Prostate gland (tissue), 2 donors: Measurements from ENCODE around the gene CA5A. TPM values are rescaled to one million over a fixed set of nuclear protein-coding genes. Genes with fewer than 3 reads are reported as not detected.

Experiments
- DNase-seq: peaks from one replicate; pipeline ENCODE4 v3.0.0-alpha.2; 2019; ENCODE audit warnings: low spot score
- H3K27ac ChIP-seq, 2 donors: fragments of 200-600 bp; sonication (generic); 2 replicates each; pipeline ENCODE4 v1.5.1; 2017 to 2019
- H3K27me3 ChIP-seq: fragments of 200-600 bp; sonication (generic); replicated peaks from 2 replicates; pipeline ENCODE4 v1.5.1; 2019; ENCODE audit not compliant: insufficient read depth
- H3K36me3 ChIP-seq, 2 donors: fragments of 200-600 bp; sonication (generic); 1 replicate in 1 of 2; 2 replicates in 1 of 2; pipeline versions ENCODE4 v1.5.1 to v1.8.1; 2017 to 2019
- H3K4me1 ChIP-seq: fragments of 200-600 bp; sonication (generic); replicated peaks from 2 replicates; pipeline ENCODE4 v1.5.1; 2019
- H3K4me3 ChIP-seq, 2 donors: fragments of 200-600 bp; sonication (generic); 2 replicates each; pipeline ENCODE4 v1.5.1; 2017 to 2019
- H3K9me3 ChIP-seq: fragments of 200-600 bp; sonication (generic); 2 replicates; pipeline ENCODE4 v1.5.1; 2017
- POLR2A ChIP-seq: fragments of 450-650 bp; IDR thresholded peaks from one replicate; pipeline ENCODE4 v1.6.1; 2016; ENCODE audit warnings: antibody characterized with exemption, mild to moderate bottlenecking
- POLR2AphosphoS5 ChIP-seq: sonication (generic); formaldehyde crosslinking; IDR thresholded peaks from one replicate; pipeline ENCODE4 v1.6.1; 2017; ENCODE audit warnings: antibody characterized with exemption
- WGBS: methylation state at CpG from one replicate; pipeline ENCODE4 v1.1.5; 2018; 5-methylcytosine and 5-hydroxymethylcytosine counted together
- intact Hi-C: fragments of 100-400 bp; cut with DNase I; formaldehyde crosslinking; loops from one replicate; pipeline ENCODE4 v1.14.2; 2022
- total RNA-seq, 2 donors: library from RNA; depleted of rRNA; stranded (reverse); fragments of >200 nt; gene quantifications; one replicate each; pipeline ENCODE4 v1.1.0, GENCODE V29; 2016
- TF ChIP-seq, protein P1 (sequence below), 4 experiments: fragments of 200-600 bp in 2 of 4; fragments of 450-650 bp in 2 of 4; sonication (generic) in 2 of 4; IDR thresholded peaks; 1 replicate in 3 of 4; 2 replicates in 1 of 4; pipeline ENCODE4 v1.5.1; 2016 to 2019; ENCODE audit warnings: antibody characterized with exemption in 4 of 4, mild to moderate bottlenecking in 2 of 4, moderate library complexity in 2 of 4

Gene CA5A
- total RNA-seq, 2 donors from 2014 or later: not detected

DNA sequence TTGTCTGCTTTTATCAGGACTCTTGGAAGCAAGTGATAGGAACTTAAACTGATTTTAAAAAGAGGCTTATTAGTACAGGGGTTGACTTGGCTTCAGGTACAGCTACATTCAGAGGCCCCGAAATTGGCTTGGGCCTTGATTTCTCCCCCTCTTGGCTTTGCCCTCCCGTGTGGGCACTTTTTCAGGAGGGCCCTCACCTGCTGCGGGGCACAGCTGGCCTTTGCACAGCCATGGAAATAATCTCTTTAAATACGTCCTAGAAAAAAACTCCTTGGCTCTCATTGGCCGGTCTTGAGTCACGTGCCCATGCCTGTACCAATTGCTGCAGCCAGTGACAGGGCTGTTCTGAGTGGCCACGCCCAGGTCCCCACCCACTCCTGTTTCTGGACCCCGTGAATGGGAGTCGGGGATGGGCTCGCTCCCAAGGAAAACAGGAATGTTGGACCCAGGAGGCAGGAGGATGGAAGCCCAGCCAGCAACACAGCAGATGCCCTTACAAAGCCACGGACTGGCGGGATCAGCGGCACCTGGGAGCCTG lies 15.0 kb downstream of the CA5A start:
- DNase-seq: no peak
- Histone ChIP-seq H3K4me3 (no peak overlapping the region), H3K36me3 (no peaks in the 10 kb centered on the region), H3K9me3 (no peaks in the 10 kb centered on the region), H3K27me3 (no peaks in the 10 kb centered on the region), H3K27ac (no peak overlapping the region), H3K4me1 (no peaks in the 10 kb centered on the region)
- TF ChIP-seq POLR2A (no peak), POLR2AphosphoS5 (no peak)
- TF ChIP-seq, protein P1, sequence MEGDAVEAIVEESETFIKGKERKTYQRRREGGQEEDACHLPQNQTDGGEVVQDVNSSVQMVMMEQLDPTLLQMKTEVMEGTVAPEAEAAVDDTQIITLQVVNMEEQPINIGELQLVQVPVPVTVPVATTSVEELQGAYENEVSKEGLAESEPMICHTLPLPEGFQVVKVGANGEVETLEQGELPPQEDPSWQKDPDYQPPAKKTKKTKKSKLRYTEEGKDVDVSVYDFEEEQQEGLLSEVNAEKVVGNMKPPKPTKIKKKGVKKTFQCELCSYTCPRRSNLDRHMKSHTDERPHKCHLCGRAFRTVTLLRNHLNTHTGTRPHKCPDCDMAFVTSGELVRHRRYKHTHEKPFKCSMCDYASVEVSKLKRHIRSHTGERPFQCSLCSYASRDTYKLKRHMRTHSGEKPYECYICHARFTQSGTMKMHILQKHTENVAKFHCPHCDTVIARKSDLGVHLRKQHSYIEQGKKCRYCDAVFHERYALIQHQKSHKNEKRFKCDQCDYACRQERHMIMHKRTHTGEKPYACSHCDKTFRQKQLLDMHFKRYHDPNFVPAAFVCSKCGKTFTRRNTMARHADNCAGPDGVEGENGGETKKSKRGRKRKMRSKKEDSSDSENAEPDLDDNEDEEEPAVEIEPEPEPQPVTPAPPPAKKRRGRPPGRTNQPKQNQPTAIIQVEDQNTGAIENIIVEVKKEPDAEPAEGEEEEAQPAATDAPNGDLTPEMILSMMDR (IDR thresholded peaks at IDR 0.05): no peak
- 71% methylated on average over 13 of the region's 13 CpGs for WGBS
- intact Hi-C loops: no loop called here

DNA sequence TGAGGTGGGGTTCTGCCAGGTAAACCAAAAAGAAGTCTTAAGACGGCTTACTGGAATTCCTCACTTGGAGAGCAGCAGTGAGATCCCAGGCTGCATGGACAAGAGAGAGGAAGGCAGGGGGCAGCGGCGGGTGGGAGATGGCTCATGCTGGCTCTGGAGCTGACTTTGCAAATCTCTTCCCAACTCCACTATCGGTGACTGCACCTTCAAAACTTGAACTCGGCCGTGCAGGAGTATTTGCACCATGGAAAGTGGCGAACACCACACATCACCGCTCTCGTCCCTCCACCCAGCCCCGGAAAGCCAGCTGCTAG lies 16.7 kb downstream of the CA5A start:
- Histone ChIP-seq H3K27me3 (no peaks in the 10 kb centered on the region), H3K4me3 (no peak overlapping the region), H3K27ac (no peak overlapping the region), H3K9me3 (no peaks in the 10 kb centered on the region), H3K4me1 (no peaks in the 10 kb centered on the region), H3K36me3 (no peaks in the 10 kb centered on the region)
- no peak for TF ChIP-seq POLR2AphosphoS5
- TF ChIP-seq, protein P1 (IDR thresholded peaks at IDR 0.05): no peak
- TF ChIP-seq POLR2A: no peak
- WGBS: 93% methylated on average over 10 of the region's 10 CpGs
- no peak for DNase-seq
- intact Hi-C loops: no loop called here

DNA sequence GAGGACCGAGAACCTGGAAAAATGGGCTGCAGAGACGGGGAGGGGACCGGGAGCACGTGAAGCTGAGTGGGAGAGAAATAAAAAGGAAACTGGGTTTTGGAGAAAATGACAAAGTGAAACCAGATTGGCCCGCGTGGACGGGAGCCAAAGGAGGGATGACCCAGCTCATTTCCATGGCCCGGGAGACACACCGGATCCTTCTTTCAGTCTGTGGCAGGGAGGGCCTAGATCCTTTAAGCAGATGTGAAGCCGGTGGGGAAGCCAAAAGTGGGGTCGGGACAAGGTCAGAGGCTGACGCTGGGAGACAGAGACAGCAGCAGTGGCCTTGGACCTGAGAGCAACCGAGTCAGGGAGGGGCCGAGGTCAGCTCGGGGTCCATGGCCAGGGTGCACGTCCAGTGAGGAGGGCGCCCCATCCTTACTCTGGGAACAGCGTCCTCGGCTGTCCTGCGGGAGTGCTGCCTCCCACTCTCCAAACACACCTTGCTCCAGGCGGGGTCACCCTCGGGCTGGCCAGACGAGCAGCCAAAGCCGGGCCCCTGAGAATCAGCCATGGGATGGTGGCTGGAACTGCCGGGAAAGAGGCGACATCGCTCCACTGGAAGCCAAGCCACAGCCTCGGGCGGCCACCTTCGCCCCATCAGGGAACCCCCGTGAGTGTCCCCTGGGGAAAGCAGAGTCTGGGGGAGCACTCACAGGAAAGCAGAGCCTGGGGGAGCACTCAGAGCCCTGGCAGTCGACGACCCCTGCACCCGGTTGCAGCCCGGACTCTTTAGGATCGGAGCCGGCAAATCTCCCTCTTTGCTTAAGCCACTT lies 17.3 kb downstream of the CA5A start:
- no peaks in the 10 kb centered on the region for H3K36me3 ChIP-seq
- no peaks in the 10 kb centered on the region for H3K27me3 ChIP-seq
- intact Hi-C loops: no loop called here
- no peak for TF ChIP-seq POLR2AphosphoS5
- 67% methylated on average over 25 of the region's 37 CpGs for whole genome bisulfite sequencing
- no peak for DNase-seq
- no peak overlapping the region for H3K4me3 ChIP-seq
- H3K27ac ChIP-seq: no peak overlapping the region
- no peaks in the 10 kb centered on the region for H3K4me1 ChIP-seq
- H3K9me3 ChIP-seq: no peaks in the 10 kb centered on the region

DNA sequence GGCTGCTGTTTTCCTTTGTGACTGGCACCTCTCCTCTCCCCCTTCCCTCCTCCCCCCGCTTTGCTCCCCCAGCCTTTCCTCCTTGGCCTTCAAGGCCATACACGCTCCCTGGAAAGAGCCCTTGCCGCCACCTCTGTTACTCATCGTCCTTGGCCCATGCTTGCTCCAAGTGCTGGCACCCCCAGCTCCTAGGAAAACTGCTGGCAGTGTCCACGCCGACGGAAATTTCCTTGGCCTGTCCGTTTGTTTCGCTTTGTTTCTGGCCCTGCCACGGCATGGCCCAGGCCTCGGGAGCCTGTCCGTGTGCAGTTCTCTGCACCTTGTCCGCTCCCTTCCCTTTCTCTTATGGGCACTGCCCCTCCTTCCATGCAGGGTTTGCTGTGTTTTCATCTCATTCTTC lies 18.0 kb downstream of the CA5A start:
- 76% methylated on average over 13 of the region's 13 CpGs for WGBS
- no peak for DNase-seq
- TF ChIP-seq POLR2A (no peak), POLR2AphosphoS5 (no peak)
- TF ChIP-seq, protein P1 (IDR thresholded peaks at IDR 0.05): no peak
- H3K27ac ChIP-seq: no peak overlapping the region
- H3K36me3 ChIP-seq: no peaks in the 10 kb centered on the region
- intact Hi-C loops: no loop called here
- H3K4me3 ChIP-seq: no peak overlapping the region
- no peaks in the 10 kb centered on the region for H3K4me1 ChIP-seq
- no peaks in the 10 kb centered on the region for H3K9me3 ChIP-seq
- H3K27me3 ChIP-seq: no peaks in the 10 kb centered on the region

DNA sequence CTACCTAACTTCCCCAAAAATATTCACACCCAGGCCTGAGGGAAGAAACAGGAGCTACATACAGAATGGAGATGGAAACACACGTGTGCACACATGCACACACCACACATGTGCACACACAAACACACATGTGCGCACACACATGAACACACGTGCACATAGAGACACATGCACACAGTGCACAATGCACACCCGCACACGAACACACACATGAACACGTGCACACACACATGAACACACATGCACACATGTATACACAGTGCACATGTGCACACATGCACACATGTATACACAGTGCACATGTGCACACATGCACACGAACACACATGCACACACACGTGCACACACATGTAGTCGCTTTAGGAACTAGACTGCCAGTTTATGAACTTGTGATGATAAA lies 18.8 kb downstream of the CA5A start:
- 98% methylated on average over 9 of the region's 9 CpGs for WGBS
- H3K27ac ChIP-seq: no peak overlapping the region
- H3K36me3 ChIP-seq: no peaks in the 10 kb centered on the region
- no peaks in the 10 kb centered on the region for H3K4me1 ChIP-seq
- H3K9me3 ChIP-seq: no peaks in the 10 kb centered on the region
- no peak overlapping the region for H3K4me3 ChIP-seq
- no peak for TF ChIP-seq POLR2A
- TF ChIP-seq POLR2AphosphoS5: no peak
- TF ChIP-seq, protein P1 (IDR thresholded peaks at IDR 0.05): no peak
- no peak for DNase-seq
- no peaks in the 10 kb centered on the region for H3K27me3 ChIP-seq
- intact Hi-C loops: no loop called here
